GM18498 (cell line): Measurements from ENCODE around the gene COX7C.
"Not testable (repeated sequence)": the region's sequence is repeated elsewhere in the genome, so short reads cannot be mapped to it uniquely, and the experiment has no call there.

Source experiments
- ATAC-seq: cut with Tn5 transposase; IDR thresholded peaks from one replicate; pipeline ENCODE4 v1.9.1; 2021; ENCODE audit warnings: mild to moderate bottlenecking, moderate library complexity; ENCODE audit not compliant: unreplicated experiment

The COX7C gene

GRCh38 chr5:86660771-86661170 is 43.0 kb downstream of the COX7C start:
- ATAC-seq = not testable (repeated sequence)

- ATAC-seq = no peak
Observed at GRCh38 chr5:86664173-86664572, 46.4 kb downstream of the COX7C start.

DNA sequence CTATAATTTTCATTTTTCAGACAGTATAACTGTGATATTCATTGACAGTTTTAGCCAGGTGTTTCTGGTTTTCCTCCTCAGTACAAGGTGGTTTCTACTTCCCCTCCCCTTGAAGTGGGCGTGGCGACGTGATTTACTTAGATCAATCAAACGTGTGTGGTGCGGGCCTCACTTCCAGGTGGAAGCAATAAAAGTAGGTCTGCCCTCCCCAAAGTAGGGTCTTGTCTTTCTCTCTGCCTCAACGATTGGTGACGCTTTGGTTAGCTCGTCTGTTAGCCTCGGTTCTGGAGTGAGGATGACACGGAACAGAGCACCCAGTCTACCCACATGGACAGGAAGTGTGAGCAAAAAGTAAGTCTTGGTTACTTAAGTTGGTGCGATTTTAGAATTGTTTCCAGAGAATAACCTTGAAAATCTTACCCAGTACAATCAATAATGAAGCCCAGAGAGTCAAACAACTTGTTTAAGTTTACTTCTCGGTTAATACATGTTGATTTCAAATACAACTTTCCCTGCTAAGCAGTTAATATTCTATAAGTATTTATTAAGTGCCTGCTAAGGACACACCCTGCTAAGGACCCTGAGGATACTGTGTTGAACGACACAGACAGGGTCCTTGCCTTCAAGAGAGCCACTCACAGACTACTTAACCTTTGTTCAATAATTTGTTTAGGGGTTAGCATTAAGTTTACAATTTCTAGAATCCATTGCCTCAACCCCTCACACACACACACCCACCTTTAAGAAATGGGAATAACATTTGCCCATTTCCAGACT is 48.4 kb downstream of the COX7C start:
- no peak for ATAC-seq

- ATAC-seq = no peak
Observed at GRCh38 chr5:86666981-86667380, 49.2 kb downstream of the COX7C start.
